GM19397 (cell line): ENCODE data around the gene CTNNBL1.

Source experiments
- ATAC-seq: cut with Tn5 transposase; IDR thresholded peaks from one replicate; pipeline ENCODE4 v1.9.1; 2021; ENCODE audit warnings: mild to moderate bottlenecking, moderate library complexity; ENCODE audit not compliant: unreplicated experiment

CTNNBL1 gene

DNA sequence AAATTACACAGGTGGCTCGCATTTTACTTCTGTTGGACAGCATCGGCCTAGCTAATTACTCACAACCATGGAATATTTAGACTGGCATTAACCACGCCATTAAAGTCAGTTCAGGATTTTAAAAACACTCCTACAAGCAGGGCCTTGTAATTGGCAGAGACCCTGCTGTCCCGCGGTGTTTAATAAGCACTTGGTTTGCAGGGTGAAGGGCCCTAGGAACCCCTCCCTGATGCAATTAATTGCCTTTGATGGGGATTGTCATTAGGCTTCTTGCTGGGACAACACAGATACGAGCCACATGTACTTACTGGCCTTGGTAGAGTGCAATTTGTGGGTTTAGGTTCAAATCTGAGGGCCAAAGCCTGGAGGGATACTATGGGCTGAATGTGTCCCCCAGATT is 201.3 kb downstream of the CTNNBL1 start:
- no peak for ATAC-seq

GRCh38 chr20:37896932-37897548 is 203.2 kb downstream of the CTNNBL1 start:
- ATAC-seq: no peak

DNA sequence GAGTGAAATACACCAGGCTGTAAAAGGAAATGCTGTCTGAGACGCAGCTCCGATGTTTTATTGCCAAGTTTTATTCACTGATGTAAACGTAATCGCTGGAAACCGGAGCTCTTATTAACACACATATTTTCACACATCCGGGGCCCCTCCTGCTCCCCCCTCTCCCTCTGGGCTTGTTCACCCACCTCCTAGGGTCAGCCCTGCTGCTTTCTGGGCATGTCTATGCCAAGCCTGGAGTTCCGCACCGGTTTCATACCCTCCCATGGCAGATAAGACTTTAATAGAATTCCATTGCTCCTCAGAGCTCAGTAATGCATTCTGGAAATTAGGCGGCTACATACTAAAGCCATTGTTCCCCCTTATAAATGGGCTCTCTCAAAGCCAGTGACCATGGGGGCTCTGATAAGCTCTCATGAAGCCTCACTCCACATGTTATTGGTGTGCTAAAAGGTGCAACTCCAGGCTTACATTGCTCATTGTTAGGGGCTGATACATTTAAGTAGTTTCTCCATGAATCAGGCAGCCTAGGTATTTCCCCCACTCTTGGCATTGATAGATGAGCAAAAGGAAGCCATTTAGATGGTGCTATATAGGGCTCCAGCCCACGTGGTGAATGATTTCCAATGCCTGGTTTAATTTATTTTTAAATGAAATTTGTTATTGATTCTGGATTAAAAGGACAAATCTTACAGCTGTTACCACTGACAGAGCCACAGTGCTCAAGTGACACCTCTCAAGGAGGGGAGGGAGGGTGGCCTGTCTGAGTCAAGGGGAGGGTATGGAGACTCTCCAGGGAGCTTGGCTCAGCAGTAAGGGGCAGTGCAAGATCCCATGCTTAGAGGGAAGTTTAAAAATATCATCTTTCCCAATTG is 204.6 kb downstream of the CTNNBL1 start:
- ATAC-seq: no peak

- ATAC-seq: no peak
These were observed 205.5 kb downstream of the CTNNBL1 start for GRCh38 chr20:37899105-37900045.

DNA sequence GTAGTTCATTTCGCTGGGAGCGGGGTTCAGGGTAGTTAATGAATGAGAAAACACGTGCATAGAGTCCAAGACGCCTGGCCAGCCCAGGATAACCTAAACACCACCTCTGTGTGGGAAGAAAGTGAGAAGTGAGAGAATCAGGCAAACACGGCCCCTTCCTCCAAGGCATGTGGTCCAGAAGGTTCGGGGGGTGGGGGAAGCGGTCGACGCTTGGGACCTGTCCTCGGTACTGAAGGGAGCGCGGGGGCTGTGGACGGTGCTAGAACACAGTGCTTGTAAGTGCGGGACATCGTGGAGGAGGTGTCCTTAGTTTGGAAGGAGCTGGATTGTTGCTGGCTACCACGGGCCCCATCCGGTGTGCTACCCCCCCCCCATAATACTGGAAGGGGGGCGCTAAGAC is 207.4 kb downstream of the CTNNBL1 start:
- ATAC-seq: no peak

- ATAC-seq: no peak
These were observed 208.0 kb downstream of the CTNNBL1 start for GRCh38 chr20:37901654-37902503.

DNA sequence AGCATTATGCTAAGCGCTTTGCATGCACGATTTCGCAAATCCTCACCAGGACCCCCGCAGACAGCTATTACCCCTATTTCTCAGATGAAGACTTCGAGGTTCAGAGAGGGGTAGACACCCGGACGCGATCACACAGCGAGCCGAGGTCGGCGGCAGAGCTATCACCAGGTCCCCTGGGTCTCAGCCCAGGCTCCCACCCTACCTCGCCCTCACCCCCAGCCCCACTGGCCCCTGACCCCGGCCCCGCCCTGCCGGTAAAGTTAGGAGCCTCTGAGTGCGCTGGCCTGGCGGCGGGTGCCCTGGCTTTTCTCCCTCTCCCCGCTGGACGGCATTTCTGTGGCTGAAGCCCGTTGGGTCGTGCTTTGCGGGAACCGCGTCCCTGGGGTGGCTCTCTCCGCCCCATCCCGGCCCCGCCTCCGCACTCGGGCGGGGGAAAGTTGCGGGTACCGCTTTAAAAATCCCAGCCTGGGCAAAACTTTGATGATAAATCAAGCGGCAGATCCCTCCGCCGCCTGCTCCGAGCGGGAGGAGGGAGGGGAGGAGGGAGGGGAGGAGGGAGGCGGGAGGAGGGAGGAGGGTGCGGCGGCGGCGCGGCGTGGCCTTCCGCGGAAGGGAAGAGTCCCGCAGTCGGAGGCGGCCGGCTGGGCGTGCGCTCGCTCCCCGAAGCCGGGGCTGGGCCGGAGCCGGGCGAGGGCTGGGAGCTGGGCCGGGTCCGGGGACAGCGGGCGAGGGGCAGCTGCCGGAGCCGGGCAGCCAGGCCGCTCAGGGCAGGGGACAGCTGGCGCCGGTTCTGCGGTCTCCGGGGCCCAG is 208.9 kb downstream of the CTNNBL1 start, which contains the start of gene VSTM2L:
TSS of gene VSTM2L (plus strand) at position 624 of the 810 bp plus-strand sequence. CDS start 224 bp downstream, outside the sequence.
- ATAC-seq: no peak

DNA sequence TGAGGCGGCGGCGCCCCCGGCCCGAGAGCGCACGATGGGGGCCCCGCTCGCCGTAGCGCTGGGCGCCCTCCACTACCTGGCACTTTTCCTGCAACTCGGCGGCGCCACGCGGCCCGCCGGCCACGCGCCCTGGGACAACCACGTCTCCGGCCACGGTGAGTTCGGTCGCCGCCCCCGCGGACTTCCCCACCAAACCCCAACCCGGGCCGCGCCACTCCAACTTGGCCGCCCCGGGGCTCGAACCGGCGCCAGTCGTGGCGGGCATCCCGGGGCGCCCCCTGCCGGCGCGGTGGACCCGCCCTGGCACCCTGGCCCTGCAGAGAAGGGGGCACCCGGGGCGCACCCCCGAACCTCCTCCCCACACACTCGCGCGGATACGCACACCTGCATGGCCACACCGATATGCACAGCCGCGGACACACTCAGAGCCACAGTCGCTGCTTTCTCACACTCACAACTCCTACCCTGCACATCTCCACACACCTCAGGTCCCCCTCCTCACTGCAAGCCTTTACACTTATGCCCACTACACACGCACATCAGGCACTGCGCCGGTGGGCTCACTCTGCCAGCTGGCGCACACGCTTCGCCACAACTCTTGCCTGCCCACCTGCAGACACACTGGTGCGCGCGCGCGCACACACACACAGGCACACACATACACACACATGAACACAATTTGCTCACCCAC is 209.6 kb downstream of the CTNNBL1 start:
- ATAC-seq: no peak

- no peak for ATAC-seq
These were observed 210.3 kb downstream of the CTNNBL1 start for GRCh38 chr20:37904008-37904642.

- ATAC-seq: no peak
These were observed 211.1 kb downstream of the CTNNBL1 start for GRCh38 chr20:37904845-37905373.

GRCh38 chr20:37905671-37906613 is 212.1 kb downstream of the CTNNBL1 start:
- no peak for ATAC-seq

GRCh38 chr20:37907330-37907676 is 213.5 kb downstream of the CTNNBL1 start:
- ATAC-seq: no peak

- ATAC-seq: no peak
These were observed 214.0 kb downstream of the CTNNBL1 start for GRCh38 chr20:37907677-37908401.

GRCh38 chr20:37911261-37911660 is 217.4 kb downstream of the CTNNBL1 start:
- no peak for ATAC-seq

- no peak for ATAC-seq
These were observed 218.0 kb downstream of the CTNNBL1 start for GRCh38 chr20:37911838-37912281.

- ATAC-seq: no peak
These were observed 219.0 kb downstream of the CTNNBL1 start for GRCh38 chr20:37912874-37913273.
